Psoas muscle (tissue), 8 donors: ENCODE results near the gene AGFG2. TPM values are rescaled to one million over a fixed set of nuclear protein-coding genes. Genes with fewer than 3 reads are reported as not detected.
"Not testable (repeated sequence)": the region's sequence is repeated elsewhere in the genome, so short reads cannot be mapped to it uniquely, and the experiment has no call there.

ENCODE experiments used
- ATAC-seq, 4 donors: fragments of 200-7000 bp; cut with Tn5 transposase; one replicate each; pipeline ENCODE4 v1.9.1; 2020; ENCODE audit warnings: moderate library complexity in 3 of 4, mild to moderate bottlenecking in 2 of 4
- DNase-seq, 2 donors: peaks; one replicate each; pipeline ENCODE4 v3.0.0-alpha.2; 2020
- H3K27ac ChIP-seq: fragments of 200-600 bp; one replicate; pipeline ENCODE4 v1.8.0; 2022
- H3K27me3 ChIP-seq, 3 donors: fragments of 200-600 bp in 1 of 3; one replicate each; pipeline versions ENCODE4 v1.6.1 to v1.8.0; 2013 to 2022; ENCODE audit warnings: low read length in 2 of 3, mild to moderate bottlenecking in 2 of 3, moderate library complexity in 1 of 3; ENCODE audit not compliant: insufficient read depth in 3 of 3
- H3K36me3 ChIP-seq, 2 donors: fragments of 200-600 bp in 1 of 2; one replicate each; pipeline versions ENCODE4 v1.6.1 to v1.8.0; 2013 to 2022; ENCODE audit warnings: low read depth in 1 of 2, mild to moderate bottlenecking in 1 of 2, moderate library complexity in 1 of 2; ENCODE audit not compliant: insufficient read depth in 1 of 2
- H3K4me1 ChIP-seq: fragments of 200-600 bp; one replicate; pipeline ENCODE4 v1.8.0; 2022
- H3K4me3 ChIP-seq: fragments of 200-600 bp; one replicate; pipeline ENCODE4 v1.8.0; 2022; ENCODE audit warnings: mild to moderate bottlenecking
- H3K9me3 ChIP-seq: fragments of 200-600 bp; one replicate; pipeline ENCODE4 v1.8.0; 2022
- WGBS, 3 donors: extraction: QIAGEN DNeasy Blood & Tissue Kit; methylation state at CpG; one replicate each; pipeline versions ENCODE4 v1.1.6 to v1.1.7; 2013; 5-methylcytosine and 5-hydroxymethylcytosine counted together
- intact Hi-C, 2 donors: fragments of 100-400 bp; cut with DNase I; formaldehyde crosslinking; loops; one replicate each; pipeline versions ENCODE4 v1.11.0 to v1.14.2; 2022
- polyA plus RNA-seq, 3 donors: library from polyadenylated mRNA; stranded (reverse); fragments of 200-250 nt; gene quantifications; one replicate each; pipeline ENCODE4 v1.2.3, GENCODE V29; 2013
- total RNA-seq, 4 donors: library from RNA; stranded (reverse); fragmentation: NEBNext Ultra II Directional in 2 of 4; extraction: Animal tissue kit (Norgen Biotek cat#: 25700) in 2 of 4; gene quantifications; one replicate each; pipeline versions ENCODE4 v1.2.1 to v1.2.4, GENCODE V29; 2021 to 2023
- TF ChIP-seq, protein P1 (sequence below): fragments of 200-600 bp; IDR thresholded peaks from one replicate; pipeline ENCODE4 v1.8.0; 2022; ENCODE audit warnings: antibody characterized with exemption
- donor health status: healthy with polysubstance abuse.
- donor health status: DM: no; HTN: no; CAD: no; lungs with moderate emphysema.
- donor health status: Bipolar disorder and iron deficiency.
- donor health status: healthy.
- donor health status: DM: yes; HTN: yes; CAD: no.
- donor health status: DM: no; HTN: no; CAD: no.
- donor health status: DM: no; HTN: no; CAD: no.
- donor health status: DM: yes; HTN: yes; CAD: no.

The AGFG2 gene
- total and polyA plus RNA-seq, 7 donors = 4.8 to 14.7 (median 8.8) TPM

DNA sequence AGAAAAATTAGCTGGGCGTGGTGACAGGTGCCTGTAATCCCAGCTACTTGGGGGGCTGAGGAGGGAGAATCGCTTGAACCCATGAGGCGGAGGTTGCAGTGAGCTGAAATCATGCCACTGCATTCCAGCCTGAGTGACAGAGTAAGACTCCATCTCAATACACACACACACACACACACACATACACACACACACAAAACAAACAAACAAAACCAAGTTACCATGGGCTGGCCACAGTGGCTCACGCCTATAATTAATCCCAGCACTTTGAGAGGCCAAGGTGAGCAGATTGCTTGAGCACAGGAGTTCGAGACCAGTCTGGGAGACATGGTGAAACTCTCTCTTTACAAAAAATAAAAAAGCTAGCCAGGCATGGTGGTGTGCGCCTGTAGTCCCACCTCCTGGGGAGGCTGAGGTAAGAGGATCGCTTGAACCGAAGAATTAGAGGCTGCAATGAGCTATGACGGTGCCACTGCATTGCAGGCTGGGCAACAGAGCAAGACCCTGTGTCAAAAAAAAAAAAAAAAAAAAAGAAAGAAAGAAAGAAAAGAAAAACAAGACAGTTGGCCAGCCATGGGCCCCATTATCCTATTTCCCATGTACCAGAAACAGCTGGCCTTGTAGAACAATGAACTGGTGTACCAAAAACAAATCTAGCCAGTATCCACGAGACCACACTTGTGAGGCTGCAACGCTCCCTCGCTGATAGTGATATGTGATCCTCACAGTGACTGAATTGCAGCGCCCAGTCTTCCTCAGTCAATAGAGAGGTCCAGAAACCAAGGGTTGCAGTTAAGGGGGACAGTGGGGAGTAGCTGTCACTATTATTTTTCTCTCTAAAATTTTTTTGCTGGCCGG is 6.6 kb upstream of the AGFG2 start:
- 56 to 65% (median 61%) methylated on average over 14 of the region's 14 CpGs for WGBS, 3 donors
- H3K36me3 ChIP-seq = no peaks in the 10 kb centered on the region
- no peaks in the 10 kb centered on the region for H3K4me1 ChIP-seq
- no peak overlapping the region for H3K4me3 ChIP-seq
- TF ChIP-seq, protein P1, sequence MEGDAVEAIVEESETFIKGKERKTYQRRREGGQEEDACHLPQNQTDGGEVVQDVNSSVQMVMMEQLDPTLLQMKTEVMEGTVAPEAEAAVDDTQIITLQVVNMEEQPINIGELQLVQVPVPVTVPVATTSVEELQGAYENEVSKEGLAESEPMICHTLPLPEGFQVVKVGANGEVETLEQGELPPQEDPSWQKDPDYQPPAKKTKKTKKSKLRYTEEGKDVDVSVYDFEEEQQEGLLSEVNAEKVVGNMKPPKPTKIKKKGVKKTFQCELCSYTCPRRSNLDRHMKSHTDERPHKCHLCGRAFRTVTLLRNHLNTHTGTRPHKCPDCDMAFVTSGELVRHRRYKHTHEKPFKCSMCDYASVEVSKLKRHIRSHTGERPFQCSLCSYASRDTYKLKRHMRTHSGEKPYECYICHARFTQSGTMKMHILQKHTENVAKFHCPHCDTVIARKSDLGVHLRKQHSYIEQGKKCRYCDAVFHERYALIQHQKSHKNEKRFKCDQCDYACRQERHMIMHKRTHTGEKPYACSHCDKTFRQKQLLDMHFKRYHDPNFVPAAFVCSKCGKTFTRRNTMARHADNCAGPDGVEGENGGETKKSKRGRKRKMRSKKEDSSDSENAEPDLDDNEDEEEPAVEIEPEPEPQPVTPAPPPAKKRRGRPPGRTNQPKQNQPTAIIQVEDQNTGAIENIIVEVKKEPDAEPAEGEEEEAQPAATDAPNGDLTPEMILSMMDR = no peak
- H3K9me3 ChIP-seq = no peaks in the 10 kb centered on the region
- no peak overlapping the region for H3K27ac ChIP-seq
- DNase-seq (no peak), ATAC-seq (no peak)
- intact Hi-C loops = loop anchor here in 1 of 2 donors (2.0 kb wide), 1 partner anchor 14 kb away; no protein-coding TSS in a partner anchor
- H3K27me3 ChIP-seq = peaks cover 0 to 11% (median 0%) of the 10 kb centered on the region in 3 donors

DNA sequence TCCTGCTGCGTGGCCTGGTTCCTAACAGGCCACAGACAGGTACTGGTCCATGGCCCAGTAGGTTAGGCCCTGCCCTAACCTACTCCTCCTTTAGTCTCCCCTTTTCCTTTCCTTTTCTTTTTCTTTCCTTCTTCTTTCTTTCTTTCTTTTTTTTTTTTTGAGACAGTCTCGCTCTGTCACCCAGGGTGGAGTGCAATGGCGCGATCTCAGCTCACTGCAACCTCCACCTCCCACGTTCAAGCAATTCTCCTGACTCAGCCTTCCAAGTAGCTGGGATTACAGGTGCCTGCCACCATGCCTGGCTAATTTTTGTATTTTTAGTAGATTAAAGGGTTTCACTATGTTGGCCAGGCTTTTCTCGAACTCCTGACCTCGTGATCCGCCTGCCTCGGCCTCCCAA is 3.0 kb upstream of the AGFG2 start:
- intact Hi-C loops, ATAC-seq, DNase-seq, H3K9me3 ChIP-seq, H3K4me3 ChIP-seq, H3K27ac ChIP-seq, H3K36me3 ChIP-seq: not testable (repeated sequence)
- WGBS, 3 donors = 91 to 92% (median 91%) methylated on average over 9 of the region's 9 CpGs
- H3K4me1 ChIP-seq = peaks cover 14% of the 10 kb centered on the region
- H3K27me3 ChIP-seq = peaks cover 0 to 11% (median 0%) of the 10 kb centered on the region in 3 donors

DNA sequence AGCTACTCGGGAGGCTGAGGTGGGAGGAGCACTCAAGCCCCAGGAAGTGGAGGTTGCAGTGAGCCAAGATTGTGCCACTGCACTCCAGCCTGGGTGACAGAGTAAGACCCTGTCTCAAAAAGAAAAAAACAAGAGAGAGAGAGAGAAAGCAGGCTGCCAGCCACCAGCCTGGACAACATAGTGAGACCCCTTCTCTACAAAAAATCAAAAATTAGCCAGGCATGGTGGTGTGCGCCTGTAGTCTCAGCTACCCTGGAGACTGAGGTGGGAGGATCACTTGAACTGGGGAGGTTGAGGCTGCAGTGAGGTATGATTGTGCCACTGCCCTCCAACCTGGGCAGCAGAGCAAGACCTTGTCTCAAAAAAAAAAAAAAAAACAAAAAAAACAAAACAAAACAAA is 2.3 kb upstream of the AGFG2 start:
- peaks cover 14% of the 10 kb centered on the region for H3K4me1 ChIP-seq
- ATAC-seq, H3K36me3 ChIP-seq, H3K27me3 ChIP-seq, H3K27ac ChIP-seq, intact Hi-C loops, DNase-seq, H3K9me3 ChIP-seq, H3K4me3 ChIP-seq: not testable (repeated sequence)
- WGBS, 3 donors = 84 to 92% (median 91%) methylated on average over 2 of the region's 2 CpGs

DNA sequence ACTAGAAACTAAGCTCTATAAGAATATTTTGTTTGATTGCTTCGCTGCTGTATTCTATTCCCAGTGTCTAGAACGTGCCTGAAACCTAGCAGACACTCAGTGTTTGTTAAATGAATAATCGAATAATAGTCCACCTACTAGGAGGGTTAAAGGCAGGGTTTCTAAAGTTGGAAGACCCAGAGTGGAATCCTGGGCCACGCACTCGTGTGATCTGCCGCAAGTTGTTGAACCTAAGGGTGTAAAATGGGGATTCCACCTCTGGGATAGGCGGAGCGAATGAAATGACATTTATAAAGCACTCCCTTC is 702 bp upstream of the AGFG2 start:
- no peaks in the 10 kb centered on the region for H3K36me3 ChIP-seq
- H3K4me1 ChIP-seq = peaks cover 14% of the 10 kb centered on the region
- WGBS, 3 donors = 6 to 10% (median 7%) methylated on average over 8 of the region's 8 CpGs
- intact Hi-C loops = no loop called here
- DNase-seq (no peak), ATAC-seq (no peak)
- H3K9me3 ChIP-seq = no peaks in the 10 kb centered on the region
- H3K4me3 ChIP-seq = peak overlapping the region; percentile 85
- peak overlapping the region; percentile 65 for H3K27ac ChIP-seq
- H3K27me3 ChIP-seq = no peaks in the 10 kb centered on the region
- TF ChIP-seq, protein P1 = no peak

DNA sequence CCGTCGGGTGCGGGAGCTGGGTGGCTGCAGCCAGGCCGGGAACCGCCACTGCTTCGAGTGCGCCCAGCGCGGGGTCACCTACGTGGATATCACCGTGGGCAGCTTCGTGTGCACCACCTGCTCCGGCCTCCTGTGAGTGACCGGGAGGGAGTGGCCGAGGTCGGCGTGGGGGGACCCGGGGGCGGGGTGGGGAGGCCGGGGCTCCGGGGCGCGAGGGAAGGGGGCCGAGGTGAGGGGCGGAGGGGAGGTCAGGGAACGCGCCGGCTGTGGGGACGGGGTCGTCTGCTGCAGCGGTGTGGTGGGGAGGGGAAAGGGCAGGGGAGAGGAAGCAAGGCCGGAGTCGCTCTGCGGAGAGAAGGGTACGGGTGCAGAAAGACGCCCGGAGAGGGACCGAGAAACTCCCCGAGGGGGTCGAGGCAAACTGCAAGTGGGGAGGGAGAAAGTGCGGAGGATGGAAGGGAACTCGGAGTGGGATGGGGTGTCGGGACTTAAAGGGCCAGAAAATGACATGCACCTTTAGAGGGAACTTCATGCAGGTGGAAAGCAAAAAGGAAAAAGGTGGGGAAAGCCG is 518 bp downstream of the AGFG2 start:
- TF ChIP-seq, protein P1 = no peak
- DNase-seq (no peak), ATAC-seq (no peak)
- peak overlapping the region; percentile 60 for H3K27ac ChIP-seq
- peak overlapping the region; percentile 85 for H3K4me3 ChIP-seq
- whole genome bisulfite sequencing, 3 donors = 0 to 1% (median 1%) methylated on average over 32 to 44 of the region's 44 CpGs
- H3K36me3 ChIP-seq = no peaks in the 10 kb centered on the region
- no peaks in the 10 kb centered on the region for H3K9me3 ChIP-seq
- no peaks in the 10 kb centered on the region for H3K27me3 ChIP-seq
- intact Hi-C loops = loop anchor here in 1 of 2 donors (5.0 kb wide), 1 partner anchor 62 kb away; the partner anchor contains the start of gene TSC22D4
- peaks cover 14% of the 10 kb centered on the region for H3K4me1 ChIP-seq
